GM12864 (cell line): ENCODE measurements around the gene MRPL14.
"Not testable (repeated sequence)": the region's sequence is repeated elsewhere in the genome, so short reads cannot be mapped to it uniquely, and the experiment has no call there.

ENCODE experiments used
- DNase-seq: peaks from one replicate; pipeline ENCODE4 v3.0.0-alpha.2; 2011; ENCODE audit warnings: low read depth
- H3K4me3 ChIP-seq: 2 replicates; pipeline ENCODE4 v1.5.1; 2011; ENCODE audit warnings: mild to moderate bottlenecking, low read depth, low read length, control low read depth
- CTCF ChIP-seq: IDR thresholded peaks from 2 replicates; pipeline ENCODE4 v1.5.1; 2011; ENCODE audit warnings: low read depth, mild to moderate bottlenecking, moderate library complexity, low read length, control low read depth, inconsistent platforms; ENCODE audit errors: missing control alignments

Gene MRPL14

GRCh38 chr6:44149369-44150012 is 22.2 kb upstream of the MRPL14 start:
- DNase-seq = no peak
- no peak overlapping the region for H3K4me3 ChIP-seq
- TF ChIP-seq CTCF = no peak

- H3K4me3 ChIP-seq = no peak overlapping the region
- no peak for TF ChIP-seq CTCF
- DNase-seq = no peak
Measured at GRCh38 chr6:44148306-44148705, 21.1 kb upstream of the MRPL14 start.

- DNase-seq = no peak
- no peak for TF ChIP-seq CTCF
- H3K4me3 ChIP-seq = no peak overlapping the region
Measured at GRCh38 chr6:44147256-44147655, 20.0 kb upstream of the MRPL14 start.

GRCh38 chr6:44146685-44147084 is 19.4 kb upstream of the MRPL14 start:
- no peak for DNase-seq
- no peak for TF ChIP-seq CTCF
- H3K4me3 ChIP-seq = no peak overlapping the region

- DNase-seq = no peak
- H3K4me3 ChIP-seq = no peak overlapping the region
- no peak for TF ChIP-seq CTCF
Measured at GRCh38 chr6:44145839-44146238, 18.6 kb upstream of the MRPL14 start.

GRCh38 chr6:44144536-44144935 is 17.3 kb upstream of the MRPL14 start:
- DNase-seq = not testable (repeated sequence)

GRCh38 chr6:44143731-44144130 is 16.5 kb upstream of the MRPL14 start:
- TF ChIP-seq CTCF = no peak
- no peak overlapping the region for H3K4me3 ChIP-seq
- DNase-seq = no peak

More at GRCh38 chr6:44144536-44144935, 17.3 kb upstream of the MRPL14 start:
- not testable (repeated sequence) for H3K4me3 ChIP-seq

- H3K4me3 ChIP-seq = no peak overlapping the region
- no peak for DNase-seq
- TF ChIP-seq CTCF = no peak
Measured at GRCh38 chr6:44142835-44143234, 15.6 kb upstream of the MRPL14 start.
